Astrocyte of the cerebellum (primary cell): Measurements from ENCODE around the gene HIGD1C.

ENCODE experiments used
- DNase-seq: peaks from one replicate; pipeline ENCODE4 v3.0.0-alpha.2; 2011; ENCODE audit warnings: low read depth
- H3K4me3 ChIP-seq: 2 replicates; pipeline ENCODE4 v1.5.1; 2011; ENCODE audit warnings: mild to moderate bottlenecking, low read depth, low read length, moderate library complexity
- CTCF ChIP-seq: IDR thresholded peaks from 2 replicates; pipeline ENCODE4 v1.5.1; 2012; ENCODE audit warnings: low read length, low read depth, moderate library complexity, mild to moderate bottlenecking; ENCODE audit errors: missing control alignments
- in situ Hi-C: cut with HindIII; loops from 2 replicates; pipeline ENCODE4 v1.10.0; 2017; ENCODE audit warnings: low sequenced_read_pairs

Gene HIGD1C

GRCh38 chr12:50933459-50934124 is 18.8 kb upstream of the HIGD1C start:
- in situ Hi-C loops, result loop anchor here (5.0 kb wide), 1 partner anchor 39 kb away; no protein-coding TSS in a partner anchor
- TF ChIP-seq CTCF, result no peak
- no peak overlapping the region for H3K4me3 ChIP-seq
- DNase-seq, result no peak

- TF ChIP-seq CTCF, result no peak
- no peak overlapping the region for H3K4me3 ChIP-seq
- no peak for DNase-seq
- in situ Hi-C loops, result loop anchor here (5.0 kb wide), 1 partner anchor 38 kb away; no protein-coding TSS in a partner anchor
Observed at GRCh38 chr12:50934371-50934851, 17.9 kb upstream of the HIGD1C start.

GRCh38 chr12:50934981-50935807 is 17.1 kb upstream of the HIGD1C start:
- in situ Hi-C loops, result loop anchor here (5.0 kb wide), 1 partner anchor 37 kb away; no protein-coding TSS in a partner anchor
- peak; percentile 28 for DNase-seq
- no peak overlapping the region for H3K4me3 ChIP-seq
- no peak for TF ChIP-seq CTCF

- no peak for TF ChIP-seq CTCF
- no peak for DNase-seq
- in situ Hi-C loops, result no loop called here
- no peak overlapping the region for H3K4me3 ChIP-seq
Observed at GRCh38 chr12:50936821-50937530, 15.4 kb upstream of the HIGD1C start.

GRCh38 chr12:50937653-50938052 is 14.7 kb upstream of the HIGD1C start:
- no peak for DNase-seq
- TF ChIP-seq CTCF, result no peak
- in situ Hi-C loops, result no loop called here
- no peak overlapping the region for H3K4me3 ChIP-seq

- H3K4me3 ChIP-seq, result no peak overlapping the region
- in situ Hi-C loops, result no loop called here
- no peak for DNase-seq
- TF ChIP-seq CTCF, result no peak
Observed at GRCh38 chr12:50947933-50948626, 4.3 kb upstream of the HIGD1C start.
